Right cardiac atrium (tissue), 5 donors: ENCODE data around the gene SREK1. TPM values are rescaled to one million over a fixed set of nuclear protein-coding genes. Genes with fewer than 3 reads are reported as not detected.

Source experiments
- ATAC-seq, 2 donors: fragments of 200-7000 bp; cut with Tn5 transposase; one replicate each; pipeline versions ENCODE4 v1.8.0 to v1.9.1; 2020; ENCODE audit warnings: moderate library complexity in 2 of 2, mild to moderate bottlenecking in 1 of 2
- DNase-seq, 3 donors: peaks; one replicate each; pipeline ENCODE4 v3.0.0-alpha.2; 2020
- H3K27ac ChIP-seq: one replicate; pipeline ENCODE4 v1.5.1; 2013; ENCODE audit warnings: mild to moderate bottlenecking, low read length, control low read depth, moderate library complexity
- H3K27me3 ChIP-seq: one replicate; pipeline ENCODE4 v1.6.1; 2013; ENCODE audit not compliant: control insufficient read depth, insufficient read depth
- H3K4me1 ChIP-seq: one replicate; pipeline ENCODE4 v1.6.1; 2013; ENCODE audit warnings: low read length; ENCODE audit not compliant: control insufficient read depth, insufficient read depth
- H3K4me3 ChIP-seq: one replicate; pipeline ENCODE4 v1.5.1; 2013; ENCODE audit warnings: low read length, control low read depth
- H3K9me3 ChIP-seq: one replicate; pipeline ENCODE4 v1.6.1; 2013; ENCODE audit warnings: low read length; ENCODE audit not compliant: control insufficient read depth
- WGBS: extraction: QIAGEN DNeasy Blood & Tissue Kit; methylation state at CpG from one replicate; pipeline ENCODE4 v1.1.7; 2013; 5-methylcytosine and 5-hydroxymethylcytosine counted together
- intact Hi-C, 4 donors: fragments of 100-400 bp; cut with DNase I; formaldehyde crosslinking; loops; one replicate each; pipeline versions ENCODE4 v1.11.0 to v1.14.0; 2022 to 2023
- polyA plus RNA-seq: library from polyadenylated mRNA; stranded (reverse); fragments of 200-250 nt; gene quantifications from one replicate; pipeline ENCODE4 v1.2.3, GENCODE V29; 2013
- total RNA-seq, 4 donors: library from RNA; stranded (reverse); fragmentation: NEBNext Ultra II Directional; extraction: Animal tissue kit (Norgen Biotek cat#: 25700); gene quantifications; one replicate each; pipeline ENCODE4 v1.2.1, GENCODE V29; 2021
- donor health status: healthy with polysubstance abuse.
- donor health status: DM: no; HTN: yes; CAD: no.
- donor health status: DM: no; HTN: no; CAD: no.
- donor health status: DM: no; HTN: yes; CAD: no; lungs with severe emphysema.
- donor health status: DM: yes; HTN: yes; CAD: no.

SREK1 gene
- total and polyA plus RNA-seq, 5 donors, result 23.2 to 42.6 (median 32.5) TPM

- WGBS, result 59% methylated on average over 1 of the region's 1 CpG
- intact Hi-C loops, result no loop called here
- ATAC-seq (no peak), DNase-seq (no peak)
- Histone ChIP-seq H3K27me3 (no peaks in the 10 kb centered on the region), H3K9me3 (no peaks in the 10 kb centered on the region), H3K27ac (no peak overlapping the region), H3K4me3 (no peak overlapping the region), H3K4me1 (peaks cover 3% of the 10 kb centered on the region)
Measured at GRCh38 chr5:66138637-66139317, 5.3 kb upstream of the SREK1 start.

GRCh38 chr5:66139318-66139712, 4.8 kb upstream of the SREK1 start:
- intact Hi-C loops, result no loop called here
- H3K4me1 ChIP-seq, result peaks cover 2% of the 10 kb centered on the region
- DNase-seq (no peak), ATAC-seq (no peak)
- H3K4me3 ChIP-seq, result no peak overlapping the region
- H3K27ac ChIP-seq, result no peak overlapping the region
- no peaks in the 10 kb centered on the region for H3K27me3 ChIP-seq
- H3K9me3 ChIP-seq, result no peaks in the 10 kb centered on the region
- 86% methylated on average over 2 of the region's 2 CpGs for WGBS

GRCh38 chr5:66142417-66142816, 1.7 kb upstream of the SREK1 start:
- 67% methylated on average over 2 of the region's 2 CpGs for WGBS
- no peak for ATAC-seq
- intact Hi-C loops, result loop anchor here in 1 of 4 donors (10.0 kb wide), 1 partner anchor 218 kb away; the partner anchor contains the start of gene ERBIN

GRCh38 chr5:66143473-66144073, 527 bp upstream of the SREK1 start:
- peak overlapping the region; percentile 85 for H3K27ac ChIP-seq
- DNase-seq (no peak), ATAC-seq (peak in 1 of 2 donors; percentile 69)
- H3K27me3 ChIP-seq, result no peaks in the 10 kb centered on the region
- 24% methylated on average over 16 of the region's 16 CpGs for WGBS
- intact Hi-C loops, result loop anchor here in 1 of 4 donors (10.0 kb wide), 1 partner anchor 219 kb away; the partner anchor contains the start of gene ERBIN
- H3K9me3 ChIP-seq, result no peaks in the 10 kb centered on the region
- H3K4me3 ChIP-seq, result peak overlapping the region; percentile 79
- H3K4me1 ChIP-seq, result no peaks in the 10 kb centered on the region

More at GRCh38 chr5:66142417-66142816, 1.7 kb upstream of the SREK1 start:
- no peak overlapping the region for H3K27ac ChIP-seq
- no peak for DNase-seq
- H3K27me3 ChIP-seq, result no peaks in the 10 kb centered on the region
- no peaks in the 10 kb centered on the region for H3K4me1 ChIP-seq
- no peak overlapping the region for H3K4me3 ChIP-seq
- H3K9me3 ChIP-seq, result no peaks in the 10 kb centered on the region

- ATAC-seq (peak; percentile 65 to 80), DNase-seq (no peak)
- Histone ChIP-seq H3K4me3 (peak overlapping the region; percentile 79), H3K9me3 (no peaks in the 10 kb centered on the region), H3K27ac (peak overlapping the region; percentile 85), H3K27me3 (no peaks in the 10 kb centered on the region), H3K4me1 (peaks cover 2% of the 10 kb centered on the region)
- intact Hi-C loops, result loop anchor here in 1 of 4 donors (10.0 kb wide), 1 partner anchor 220 kb away; the partner anchor contains the start of gene ERBIN
- under 1% methylated on average over 22 of the region's 22 CpGs for WGBS
Measured at GRCh38 chr5:66144834-66145390, 812 bp downstream of the SREK1 start.

GRCh38 chr5:66145737-66146136, 1.6 kb downstream of the SREK1 start:
- DNase-seq, result no peak
- H3K4me1 ChIP-seq, result peaks cover 4% of the 10 kb centered on the region
- 29% methylated on average over 8 of the region's 8 CpGs for WGBS
- no peaks in the 10 kb centered on the region for H3K9me3 ChIP-seq
- intact Hi-C loops, result loop anchor here in 1 of 4 donors (10.0 kb wide), 1 partner anchor 221 kb away; the partner anchor contains the start of gene ERBIN
- H3K27ac ChIP-seq, result no peak overlapping the region
- peak overlapping the region; percentile 79 for H3K4me3 ChIP-seq
- no peaks in the 10 kb centered on the region for H3K27me3 ChIP-seq
- no peak for ATAC-seq

GRCh38 chr5:66149950-66150349, 5.8 kb downstream of the SREK1 start:
- peaks cover 9% of the 10 kb centered on the region for H3K4me1 ChIP-seq
- no peak for ATAC-seq
- H3K27me3 ChIP-seq, result no peaks in the 10 kb centered on the region
- H3K4me3 ChIP-seq, result no peak overlapping the region
- DNase-seq, result no peak
- intact Hi-C loops, result loop anchor here in 1 of 4 donors (10.0 kb wide), 1 partner anchor 225 kb away; the partner anchor contains the start of gene ERBIN
- 94% methylated on average over 3 of the region's 3 CpGs for WGBS
- no peak overlapping the region for H3K27ac ChIP-seq
- H3K9me3 ChIP-seq, result no peaks in the 10 kb centered on the region

GRCh38 chr5:66151030-66151429, 6.9 kb downstream of the SREK1 start:
- H3K9me3 ChIP-seq, result no peaks in the 10 kb centered on the region
- intact Hi-C loops, result no loop called here
- no peaks in the 10 kb centered on the region for H3K27me3 ChIP-seq
- peaks cover 9% of the 10 kb centered on the region for H3K4me1 ChIP-seq
- 92% methylated on average over 2 of the region's 2 CpGs for WGBS
- H3K27ac ChIP-seq, result no peak overlapping the region
- DNase-seq (no peak), ATAC-seq (no peak)
- no peak overlapping the region for H3K4me3 ChIP-seq

GRCh38 chr5:66151491-66151890, 7.4 kb downstream of the SREK1 start:
- WGBS, result 100% methylated on average over 1 of the region's 1 CpG
- DNase-seq, result no peak
- Histone ChIP-seq H3K9me3 (no peaks in the 10 kb centered on the region), H3K27me3 (no peaks in the 10 kb centered on the region), H3K27ac (no peak overlapping the region), H3K4me1 (peaks cover 9% of the 10 kb centered on the region), H3K4me3 (no peak overlapping the region)
- ATAC-seq, result no peak
- intact Hi-C loops, result no loop called here

- intact Hi-C loops, result no loop called here
Measured at GRCh38 chr5:66157046-66157445, 12.9 kb downstream of the SREK1 start.

GRCh38 chr5:66161356-66161755, 17.3 kb downstream of the SREK1 start:
- WGBS, result 91% methylated on average over 5 of the region's 5 CpGs
- DNase-seq, result no peak
- H3K27me3 ChIP-seq, result no peaks in the 10 kb centered on the region
- intact Hi-C loops, result no loop called here
- no peaks in the 10 kb centered on the region for H3K4me1 ChIP-seq
- H3K27ac ChIP-seq, result no peak overlapping the region
- no peaks in the 10 kb centered on the region for H3K9me3 ChIP-seq
- ATAC-seq, result no peak
- no peak overlapping the region for H3K4me3 ChIP-seq

More at GRCh38 chr5:66157046-66157445, 12.9 kb downstream of the SREK1 start:
- no peak for DNase-seq
- Histone ChIP-seq H3K27me3 (no peaks in the 10 kb centered on the region), H3K27ac (no peak overlapping the region), H3K4me3 (no peak overlapping the region), H3K9me3 (no peaks in the 10 kb centered on the region), H3K4me1 (no peaks in the 10 kb centered on the region)
- 99% methylated on average over 1 of the region's 1 CpG for WGBS
- no peak for ATAC-seq
